ENCODE measurements around the gene PTX4.

The PTX4 gene

GRCh38 chr16:1530883-1531637 is 42.3 kb upstream of the PTX4 start:
- no peaks in the 10 kb centered on the region; the same call in 1 of the 2 replicates for H3K36me3 ChIP-seq
- TF ChIP-seq CTCF (IDR thresholded peaks at IDR 0.05; ENCODE audit: low read depth, low read length): no peak
- no peak for DNase-seq
- no peak overlapping the region for H3K4me3 ChIP-seq (ENCODE audit: low read depth, low read length)
- H3K27ac ChIP-seq: no peak overlapping the region
- H3K27me3 ChIP-seq (ENCODE audit: insufficient read depth, low read depth, severe bottlenecking): no peaks in the 10 kb centered on the region
- H3K9me3 ChIP-seq (ENCODE audit: severe bottlenecking): no peaks in the 10 kb centered on the region

- Histone ChIP-seq H3K9me3 (ENCODE audit: severe bottlenecking) (no peaks in the 10 kb centered on the region), H3K27ac (no peak overlapping the region), H3K4me3 (ENCODE audit: low read depth, low read length) (no peak overlapping the region), H3K27me3 (ENCODE audit: insufficient read depth, low read depth, severe bottlenecking) (no peaks in the 10 kb centered on the region), H3K36me3 (no peaks in the 10 kb centered on the region; the same call in 1 of the 2 replicates)
- no peak for DNase-seq
- TF ChIP-seq CTCF (IDR thresholded peaks at IDR 0.05; ENCODE audit: low read depth, low read length): no peak
These were observed 41.7 kb upstream of the PTX4 start for GRCh38 chr16:1530349-1530882.

- no peak overlapping the region for H3K4me3 ChIP-seq (ENCODE audit: low read depth, low read length)
- no peak for TF ChIP-seq CTCF (IDR thresholded peaks at IDR 0.05; ENCODE audit: low read depth, low read length)
- no peaks in the 10 kb centered on the region for H3K27me3 ChIP-seq (ENCODE audit: insufficient read depth, low read depth, severe bottlenecking)
These were observed 40.3 kb upstream of the PTX4 start for GRCh38 chr16:1528921-1529537.

GRCh38 chr16:1527836-1528811 is 39.4 kb upstream of the PTX4 start:
- no peak overlapping the region for H3K27ac ChIP-seq
- no peaks in the 10 kb centered on the region for H3K9me3 ChIP-seq (ENCODE audit: severe bottlenecking)
- no peak overlapping the region for H3K4me3 ChIP-seq (ENCODE audit: low read depth, low read length)
- H3K36me3 ChIP-seq: peaks cover 2% of the 10 kb centered on the region
- DNase-seq: no peak
- TF ChIP-seq CTCF (IDR thresholded peaks at IDR 0.05; ENCODE audit: low read depth, low read length): no peak
- H3K27me3 ChIP-seq (ENCODE audit: insufficient read depth, low read depth, severe bottlenecking): no peaks in the 10 kb centered on the region

More at GRCh38 chr16:1528921-1529537, 40.3 kb upstream of the PTX4 start:
- DNase-seq: no peak
- Histone ChIP-seq H3K27ac (no peak overlapping the region), H3K36me3 (no peaks in the 10 kb centered on the region; the same call in 1 of the 2 replicates), H3K9me3 (ENCODE audit: severe bottlenecking) (no peaks in the 10 kb centered on the region)

- H3K9me3 ChIP-seq (ENCODE audit: severe bottlenecking): no peaks in the 10 kb centered on the region
- H3K4me3 ChIP-seq (ENCODE audit: low read depth, low read length): no peak overlapping the region
- TF ChIP-seq CTCF (IDR thresholded peaks at IDR 0.05; ENCODE audit: low read depth, low read length): no peak
- no peak for DNase-seq
- H3K27me3 ChIP-seq (ENCODE audit: insufficient read depth, low read depth, severe bottlenecking): no peaks in the 10 kb centered on the region
- H3K36me3 ChIP-seq: peaks cover 2% of the 10 kb centered on the region
- H3K27ac ChIP-seq: no peak overlapping the region
These were observed 38.1 kb upstream of the PTX4 start for GRCh38 chr16:1526608-1527555.
